Testis (tissue), 2 donors: ENCODE results near the gene VPS8.

Experiments
- CTCF ChIP-seq, 3 experiments: fragments of 450-650 bp in 2 of 3; fragments of 200-600 bp in 1 of 3; sonication (generic) in 1 of 3; IDR thresholded peaks; one replicate each; pipeline ENCODE4 v1.5.1; 2016 to 2019; ENCODE audit warnings: antibody characterized with exemption in 3 of 3, mild to moderate bottlenecking in 2 of 3, moderate library complexity in 1 of 3
- POLR2A ChIP-seq: fragments of 450-650 bp; IDR thresholded peaks from one replicate; pipeline ENCODE4 v1.6.1; 2017; ENCODE audit warnings: antibody characterized with exemption, mild to moderate bottlenecking, moderate library complexity

GRCh38 chr3:184795522-184796190, 16.3 kb upstream of the VPS8 start:
- TF ChIP-seq POLR2A: no peak
- TF ChIP-seq CTCF (IDR thresholded peaks at IDR 0.05): no peak
